ENCODE measurements around the gene RYR1.

Gene RYR1

GRCh38 chr19:38433268-38433733 lies at the start of gene RYR1:
TSS of gene RYR1 (plus strand) at chr19:38433691. CDS start at chr19:38433830, 139 bp downstream.
- DNase-seq = no peak

DNA sequence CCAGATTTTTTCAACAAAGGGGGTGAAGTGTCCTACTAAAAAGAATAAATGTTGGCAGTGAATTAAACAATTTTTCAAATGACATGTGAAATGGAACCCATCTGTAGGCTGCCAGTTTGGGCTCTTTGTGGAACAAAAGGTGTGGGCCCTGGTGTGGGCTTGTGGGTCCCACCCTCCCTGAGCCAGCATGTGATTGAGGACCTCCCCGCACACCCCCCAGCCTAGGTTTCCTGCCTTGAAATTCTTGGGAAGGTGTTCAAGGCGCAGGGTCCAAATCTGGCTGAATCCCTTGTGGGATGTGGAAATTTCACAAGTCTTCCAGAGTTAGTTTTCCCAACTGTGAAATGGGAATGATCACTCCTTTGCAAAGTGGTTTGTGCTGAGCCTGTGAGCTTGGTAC lies 49.7 kb upstream of the RYR1 start:
- no peak for DNase-seq

DNA sequence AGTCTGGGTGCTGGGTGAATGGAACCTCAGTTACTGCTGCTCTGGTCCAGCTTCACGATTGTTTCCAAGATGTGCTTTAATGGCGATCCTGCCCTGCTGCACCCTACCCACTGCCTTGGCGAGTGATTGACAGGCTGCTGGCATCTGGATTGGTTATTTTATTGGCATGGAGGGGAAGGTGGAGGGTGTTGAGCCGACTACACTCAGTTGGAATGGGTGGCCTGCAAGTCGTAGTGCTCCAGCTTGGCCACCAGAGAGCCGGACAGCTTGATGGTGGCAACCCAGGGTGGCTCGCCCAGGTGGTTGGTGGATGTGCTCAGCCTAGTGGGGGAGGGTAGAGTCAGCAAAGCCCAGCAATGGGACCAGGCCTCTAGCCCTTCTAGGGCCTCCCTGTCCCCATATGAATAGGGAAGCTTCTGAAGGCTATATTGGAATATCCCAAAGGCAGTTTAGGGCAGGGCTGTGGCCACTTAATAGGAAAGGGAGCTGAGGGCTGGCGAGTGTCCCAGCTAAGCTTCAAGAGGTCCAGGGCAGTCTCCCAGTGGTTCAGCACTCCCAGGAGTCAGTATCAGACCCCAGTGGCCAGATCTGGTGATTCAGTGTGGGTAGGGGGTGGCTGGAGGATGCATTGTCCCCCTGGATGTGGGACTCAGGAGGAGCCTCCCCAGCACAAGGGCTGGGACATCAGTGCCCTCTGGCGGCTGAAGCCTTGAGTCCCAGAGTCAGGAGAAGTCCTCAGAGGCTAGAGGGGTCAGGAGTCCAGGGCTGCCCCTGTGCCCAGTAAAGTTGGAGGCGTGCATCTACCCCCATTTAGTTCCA lies 49.1 kb upstream of the RYR1 start:
- DNase-seq = no peak

DNA sequence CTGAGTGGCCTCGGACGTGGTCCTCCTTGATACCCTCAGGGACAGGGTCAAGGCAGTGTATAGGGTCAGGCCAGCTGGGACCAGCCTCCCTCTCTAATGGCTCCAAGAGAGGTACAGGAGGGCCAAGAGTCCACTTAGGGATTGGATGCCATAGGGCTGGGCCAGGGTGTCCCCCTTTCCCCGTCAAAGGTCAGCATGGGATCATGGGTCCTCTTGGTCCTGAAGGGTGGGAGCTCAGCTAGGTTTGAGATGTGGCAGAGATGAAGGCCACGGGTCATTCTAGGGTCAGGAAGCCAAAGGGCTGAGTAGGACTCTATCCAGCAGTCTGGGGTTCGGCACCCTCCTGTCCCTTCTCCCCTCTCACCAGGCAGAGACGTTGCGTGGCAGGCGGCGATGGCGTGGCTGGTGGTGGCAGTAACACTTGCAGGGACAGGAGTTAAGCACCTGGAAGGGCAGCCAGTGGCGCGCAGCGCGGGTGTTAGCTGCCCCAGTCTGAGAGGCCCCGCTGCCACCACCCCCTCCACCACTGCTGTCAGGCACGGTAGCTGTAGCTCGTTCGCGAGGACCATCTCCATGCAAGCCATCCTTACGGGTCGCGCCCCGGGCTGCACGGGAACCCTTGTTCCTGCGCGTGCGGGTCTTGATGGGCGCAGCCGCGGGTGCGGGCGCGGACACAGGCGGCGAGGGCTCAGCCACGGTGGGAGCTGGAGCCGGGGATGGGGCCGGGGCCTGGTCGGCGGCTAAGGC lies 48.3 kb upstream of the RYR1 start:
- DNase-seq = no peak

GRCh38 chr19:38385804-38386257 lies 47.7 kb upstream of the RYR1 start:
- DNase-seq = no peak

DNA sequence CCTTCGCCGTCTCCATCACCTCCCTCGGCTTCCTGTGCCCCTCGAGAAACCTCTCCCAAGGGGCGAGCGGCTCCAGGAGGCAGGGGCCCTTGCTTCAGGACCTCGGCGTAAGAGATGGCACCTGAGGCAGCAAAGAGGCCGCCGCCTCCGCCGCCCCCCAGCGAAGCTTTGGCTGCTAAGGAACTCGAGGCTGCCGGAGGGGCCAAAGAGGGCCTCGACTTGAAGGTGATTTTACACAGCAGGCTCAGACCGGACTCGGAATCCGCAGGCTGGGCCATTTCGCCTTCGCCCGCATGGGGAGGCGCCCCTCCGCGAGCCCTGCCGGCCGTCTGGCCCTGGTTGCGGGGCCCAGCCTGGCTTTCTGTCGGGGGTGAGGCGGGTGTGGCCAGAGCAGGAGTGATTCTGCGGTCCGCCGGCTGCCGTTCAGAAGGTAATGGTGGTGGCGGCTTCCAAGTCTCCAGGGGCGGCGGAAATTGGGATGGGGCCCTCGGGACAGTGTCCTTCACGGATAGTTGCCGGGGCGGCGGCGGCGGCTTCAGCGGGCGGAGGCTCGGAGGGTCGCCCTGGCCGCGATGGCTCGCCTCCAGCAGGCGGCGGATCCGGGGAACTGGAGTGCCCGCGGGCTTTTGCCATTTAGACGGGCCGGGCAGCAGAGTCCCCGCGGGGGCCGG lies 47.1 kb upstream of the RYR1 start:
- DNase-seq = no peak

- no peak for DNase-seq
Measured at GRCh38 chr19:38386971-38387549, 46.4 kb upstream of the RYR1 start.

DNA sequence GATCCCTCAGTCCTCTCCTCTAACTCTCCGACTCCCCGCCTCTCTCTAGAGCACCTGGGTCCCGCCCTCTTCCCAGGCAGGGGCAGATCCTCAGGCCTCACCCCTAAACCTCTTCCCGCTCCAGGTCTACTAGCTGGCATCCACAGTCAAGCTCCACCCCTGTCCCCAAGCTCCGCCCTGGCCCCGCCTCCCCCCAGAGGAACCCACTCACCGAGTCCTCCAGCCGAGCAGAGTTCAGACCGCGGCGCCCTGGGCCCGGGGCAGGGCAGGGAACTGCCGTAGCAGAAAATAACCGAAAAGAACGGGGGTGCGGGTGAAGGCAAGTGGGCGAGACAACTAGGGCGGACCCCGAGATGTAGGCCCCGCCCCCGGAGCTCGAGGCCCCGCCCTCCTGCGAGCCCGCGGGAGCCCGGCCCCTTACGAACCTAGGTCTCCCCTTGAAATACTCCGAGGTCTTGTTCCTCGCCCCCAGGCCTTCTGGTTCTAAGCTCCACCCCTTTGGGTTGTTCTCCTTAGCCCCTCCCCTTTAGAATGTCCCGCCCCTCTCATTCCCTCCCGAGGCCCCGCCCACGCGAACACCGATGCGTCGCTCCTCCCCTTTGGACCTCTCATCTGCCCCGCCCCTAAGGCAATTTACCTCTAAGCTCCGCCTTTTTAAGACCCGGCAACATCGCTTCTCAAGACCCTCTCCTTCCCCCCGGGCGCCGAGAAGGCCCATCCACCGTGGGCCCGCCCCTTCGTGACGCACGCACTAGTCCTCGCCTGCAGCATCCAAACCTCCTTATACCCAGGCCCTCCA lies 45.7 kb upstream of the RYR1 start, which contains the start of gene GGN:
TSS of gene GGN (minus strand) at position 485 of the 799 bp plus-strand sequence. CDS start 773 bp downstream, outside the sequence.
- DNase-seq = peak; percentile 94

DNA sequence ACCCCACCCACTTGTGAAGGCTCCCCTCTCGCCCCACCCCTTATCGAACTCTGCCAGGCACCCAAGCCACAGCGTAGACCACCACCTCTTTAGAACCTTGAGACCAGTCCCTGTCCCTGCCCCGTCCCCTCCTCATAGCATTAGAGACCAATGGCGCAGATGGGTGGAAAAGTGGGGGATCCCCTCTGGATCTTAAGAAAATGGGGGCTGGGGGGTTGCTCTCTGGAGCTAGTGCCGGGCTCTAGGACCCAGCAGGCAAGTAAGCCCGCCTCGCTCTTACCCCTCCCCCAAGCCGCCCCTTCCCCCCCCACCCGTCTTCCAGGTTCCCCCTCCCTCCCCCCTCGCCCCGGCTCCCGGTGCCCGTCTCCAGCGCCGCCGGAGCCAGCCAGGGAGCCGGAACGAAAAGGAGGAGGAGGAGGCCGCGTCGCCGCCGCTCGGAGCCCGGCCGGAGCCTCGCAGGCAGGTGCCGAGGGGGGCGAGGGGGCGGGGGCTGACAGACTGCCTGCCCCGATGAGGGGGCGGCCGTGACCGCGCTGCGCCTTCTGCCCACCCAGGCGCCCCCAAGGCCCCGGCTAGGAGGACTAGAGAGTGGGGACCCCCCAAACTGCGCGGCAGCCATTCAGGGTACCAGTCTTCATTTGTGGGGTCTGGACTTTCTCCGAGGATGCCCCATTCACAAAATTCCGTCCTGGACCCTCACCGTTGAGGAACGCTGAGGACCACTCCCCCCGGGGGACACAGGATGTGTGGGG lies 45.0 kb upstream of the RYR1 start, which contains the start of gene SPRED3:
TSS of gene SPRED3 (plus strand) at position 349 of the 752 bp plus-strand sequence. CDS start 1,606 bp downstream, outside the sequence.
- peak; percentile 52 for DNase-seq

DNA sequence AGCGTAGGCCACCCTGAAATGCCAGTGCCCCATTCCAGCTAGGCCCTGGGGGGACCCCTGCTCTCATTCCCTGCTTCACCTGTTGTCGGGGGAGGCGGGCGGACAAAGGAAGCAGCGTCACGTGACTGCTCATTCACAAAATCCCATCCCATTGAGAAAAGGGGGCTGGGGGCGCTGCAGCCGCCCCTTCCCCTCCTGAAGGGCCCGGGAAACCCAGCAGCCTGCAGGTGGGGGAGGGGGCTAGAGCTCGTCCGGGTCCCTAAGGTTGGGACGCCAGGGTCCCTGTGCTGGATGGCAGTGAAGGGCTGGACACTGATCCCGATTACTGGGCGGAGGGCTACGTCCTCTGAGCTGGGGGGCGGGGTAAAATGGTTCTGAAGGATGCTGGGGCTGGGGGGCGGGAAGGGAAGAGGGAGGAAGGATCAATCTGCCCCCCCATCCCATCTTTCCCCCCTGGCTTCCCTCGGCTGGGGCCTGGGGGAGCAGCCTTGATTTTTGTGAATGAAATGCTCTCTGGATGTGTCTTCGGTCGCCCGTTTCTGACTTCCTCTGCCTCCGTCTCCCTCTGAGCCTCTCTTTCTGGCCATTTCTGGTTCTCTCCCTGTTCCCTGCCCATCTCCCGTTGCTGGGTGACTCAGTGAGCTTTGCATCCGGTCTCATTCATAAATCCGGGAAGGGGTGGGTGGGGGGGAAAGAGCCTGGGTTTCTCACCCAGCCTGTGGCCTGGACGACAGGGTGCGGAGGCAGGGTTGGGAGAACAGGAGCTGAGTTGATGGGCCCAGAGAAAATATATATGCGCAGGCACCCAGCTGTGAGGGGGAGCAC lies 44.2 kb upstream of the RYR1 start:
- peak; percentile 22 for DNase-seq

GRCh38 chr19:38389957-38390924 lies 43.2 kb upstream of the RYR1 start:
- DNase-seq = no peak

DNA sequence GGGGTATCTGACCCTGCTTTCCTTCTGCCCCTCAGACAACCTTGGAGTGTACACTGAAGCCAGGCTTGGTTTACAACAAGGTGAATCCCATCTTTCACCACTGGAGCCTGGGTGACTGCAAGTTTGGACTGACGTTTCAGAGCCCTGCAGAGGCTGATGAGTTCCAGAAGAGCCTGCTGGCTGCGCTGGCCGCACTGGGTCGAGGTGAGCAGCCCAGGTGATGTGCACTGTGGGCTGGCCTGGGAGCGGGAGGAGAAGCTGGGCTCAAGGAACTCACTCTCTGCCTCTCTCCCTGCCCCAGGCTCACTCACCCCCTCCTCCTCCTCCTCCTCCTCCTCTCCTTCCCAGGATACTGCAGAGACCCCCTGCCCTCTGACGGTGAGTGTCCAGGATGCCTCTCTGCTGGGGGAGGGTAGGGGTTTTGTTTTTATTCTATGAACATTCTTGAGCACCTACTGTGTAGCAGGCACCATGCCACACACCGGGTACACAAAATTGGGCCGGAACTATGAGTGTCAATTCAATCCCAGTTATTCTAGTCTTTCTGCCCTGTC lies 41.5 kb upstream of the RYR1 start:
- DNase-seq = no peak

DNA sequence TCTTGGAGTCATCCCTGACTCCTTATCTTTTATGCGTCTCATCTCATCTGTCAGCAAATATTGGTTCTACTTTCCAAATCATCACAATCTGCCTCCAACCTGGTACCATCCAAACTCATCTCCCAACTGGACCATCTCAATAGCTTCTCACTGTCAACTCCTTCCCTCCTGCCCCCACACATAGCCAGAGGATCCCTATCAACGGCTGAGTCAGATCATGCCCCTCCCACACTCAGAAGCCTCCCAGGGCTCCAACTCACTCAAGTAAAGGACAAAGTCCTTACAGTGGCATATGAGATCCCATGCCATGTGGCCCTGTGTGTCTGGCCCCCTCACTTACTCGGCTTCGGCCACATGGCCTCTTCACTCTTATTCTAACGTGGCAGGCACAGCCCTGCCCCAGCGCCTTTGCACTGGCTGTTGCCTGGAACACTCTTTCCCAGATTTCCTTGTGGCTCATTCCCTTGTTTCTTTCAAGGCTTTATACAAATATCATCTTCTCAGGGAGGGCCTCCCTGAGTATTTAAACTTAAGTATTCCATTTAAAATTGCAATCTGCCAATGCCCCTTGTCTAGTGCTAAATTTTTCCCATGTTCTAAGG lies 40.7 kb upstream of the RYR1 start:
- no peak for DNase-seq

GRCh38 chr19:38394488-38394887 lies 39.0 kb upstream of the RYR1 start:
- DNase-seq = no peak

DNA sequence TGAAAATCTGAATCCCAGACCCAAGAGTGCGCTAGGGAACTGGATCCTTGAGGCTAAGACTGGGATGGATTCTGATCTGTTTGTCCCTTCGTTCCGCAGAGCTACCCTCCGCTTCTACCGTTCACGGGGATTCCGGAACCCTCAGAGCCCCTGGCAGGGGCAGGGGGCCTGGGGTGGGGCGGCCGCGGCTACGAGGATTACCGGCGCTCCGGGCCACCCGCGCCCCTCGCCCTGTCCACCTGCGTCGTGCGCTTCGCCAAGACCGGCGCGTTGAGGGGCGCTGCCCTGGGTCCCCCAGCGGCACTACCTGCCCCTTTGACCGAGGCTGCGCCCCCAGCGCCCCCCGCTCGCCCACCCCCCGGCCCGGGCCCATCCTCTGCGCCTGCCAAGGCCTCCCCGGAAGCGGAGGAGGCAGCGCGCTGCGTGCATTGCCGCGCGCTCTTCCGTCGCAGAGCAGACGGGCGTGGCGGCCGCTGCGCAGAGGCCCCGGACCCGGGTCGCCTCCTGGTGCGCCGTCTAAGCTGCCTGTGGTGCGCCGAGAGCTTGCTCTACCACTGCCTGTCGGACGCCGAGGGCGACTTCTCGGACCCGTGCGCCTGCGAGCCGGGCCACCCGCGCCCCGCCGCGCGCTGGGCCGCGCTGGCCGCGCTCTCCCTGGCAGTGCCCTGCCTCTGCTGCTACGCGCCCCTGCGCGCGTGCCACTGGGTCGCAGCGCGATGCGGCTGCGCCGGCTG lies 37.9 kb upstream of the RYR1 start:
- DNase-seq = no peak

DNA sequence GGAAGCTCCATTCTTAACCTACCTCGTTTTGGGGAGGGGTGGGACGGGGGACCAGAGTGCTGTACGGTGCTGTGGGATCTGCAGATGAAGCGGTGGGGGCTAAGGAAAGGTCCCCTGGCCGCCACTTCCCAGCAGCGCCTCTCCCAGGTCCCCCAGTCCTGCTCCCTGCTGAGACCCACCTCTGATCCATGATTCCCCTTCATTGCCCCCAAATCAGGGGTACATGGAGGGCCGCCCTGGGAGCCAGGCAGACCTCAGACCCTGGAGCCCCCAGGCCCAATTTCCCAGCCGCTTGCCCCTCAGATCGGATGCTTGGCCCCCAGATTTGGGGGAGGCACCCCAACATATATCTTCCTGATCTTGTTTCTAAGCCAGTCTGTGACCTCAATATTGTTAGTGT lies 34.4 kb upstream of the RYR1 start:
- DNase-seq = no peak

DNA sequence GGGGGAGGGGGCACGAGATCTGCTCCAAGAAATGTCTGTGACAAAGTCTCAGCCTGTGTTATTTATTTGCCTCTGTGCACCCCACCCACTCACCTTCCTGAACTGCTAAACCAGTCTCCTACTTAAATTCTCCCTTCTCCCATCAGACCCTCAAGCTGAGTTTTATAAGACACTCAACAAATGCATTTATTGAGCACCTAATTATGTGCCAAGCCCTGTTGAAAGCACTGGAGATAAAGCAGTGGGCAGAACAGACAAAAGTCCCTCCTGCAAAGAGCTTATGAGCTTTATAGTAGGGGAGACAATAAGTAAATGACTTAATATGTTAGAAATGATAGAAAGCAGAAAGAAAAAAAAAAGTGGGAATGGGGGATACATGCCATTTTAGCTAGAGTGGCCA lies 34.0 kb upstream of the RYR1 start:
- DNase-seq = no peak
